ENCODE results near the gene SULT1C3. TPM values are rescaled to one million over a fixed set of nuclear protein-coding genes. Genes with fewer than 3 reads are reported as not detected.

The SULT1C3 gene
- not detected in 2 replicates for total RNA-seq

DNA sequence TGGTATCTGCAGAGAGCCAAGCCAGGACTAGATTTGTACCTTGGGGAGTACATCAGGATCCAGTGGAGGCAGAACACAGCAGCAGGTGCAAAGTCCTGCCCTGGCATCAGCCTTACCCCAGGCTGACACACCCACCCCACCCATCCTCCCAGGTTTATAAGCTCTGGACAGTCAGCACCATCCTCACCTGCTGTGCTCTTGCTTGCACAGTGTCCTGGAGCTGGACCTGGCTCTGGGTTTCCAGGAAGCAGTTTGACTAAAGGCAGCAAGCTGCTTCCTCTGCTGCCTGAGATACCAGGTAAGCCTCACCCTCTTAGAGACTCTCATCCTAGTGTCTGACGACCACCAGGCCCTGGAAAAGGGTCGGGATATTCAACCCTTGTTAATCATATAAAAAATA lies at the start of gene SULT1C3:
TSS of gene SULT1C3 (plus strand) at position 183 of the 400 bp plus-strand sequence. CDS start 7,227 bp downstream, outside the sequence.

DNA sequence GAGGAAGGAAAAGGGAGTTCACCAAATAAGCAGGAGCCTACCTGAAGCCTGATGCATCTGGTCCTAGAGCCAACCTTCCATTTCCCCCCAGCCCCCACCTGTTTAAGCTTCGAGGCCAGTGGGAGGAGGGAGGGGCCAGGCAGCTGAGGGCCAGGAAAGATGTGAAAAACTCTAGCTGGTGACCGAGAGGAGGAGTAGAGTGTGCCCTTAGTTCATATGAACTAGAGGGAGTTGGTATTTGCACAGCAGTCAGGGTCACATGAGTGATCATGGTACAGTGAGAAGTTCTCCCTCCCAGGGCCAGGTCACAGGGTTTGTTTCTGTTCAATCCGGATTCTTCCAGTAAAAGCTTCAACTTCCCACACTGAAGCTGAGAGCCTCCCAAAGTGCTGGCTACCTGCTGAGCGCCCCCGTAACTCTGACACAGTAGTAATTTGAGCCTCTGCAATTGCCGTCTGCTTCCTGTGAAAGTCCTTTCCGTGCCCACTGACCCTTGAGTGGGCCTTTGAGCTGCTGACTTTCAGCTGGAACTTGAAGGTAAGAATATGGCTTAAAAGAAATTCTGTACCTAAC lies 48.9 kb downstream of the SULT1C3 start, which contains the start of gene SULT1C2:
TSS of gene SULT1C2 (plus strand) at position 362 of the 573 bp plus-strand sequence. CDS start 4,773 bp downstream, outside the sequence.

Other genes with a start within 250 kb of the SULT1C3 start
- gene SULT1C2, start 48.9 kb downstream of the SULT1C3 start, total RNA-seq: under 0.01 TPM in 1 of 2 replicates, not detected in the other
- 0.15 and 0.50 TPM in 2 replicates for gene SULT1C4, start 138.0 kb downstream of the SULT1C3 start, total RNA-seq
- gene GCC2, start 209.2 kb downstream of the SULT1C3 start, total RNA-seq: 4.0 and 5.4 TPM in 2 replicates

All from bronchus fibroblast of lung (primary cell).